Mucosa of rectum (tissue), 2 donors: ENCODE results near the gene EFNA5.

Experiments
- H3K27ac ChIP-seq, 2 donors: one replicate each; pipeline ENCODE4 v1.7.0; 2013; ENCODE audit warnings: inconsistent platforms in 2 of 2, low read depth in 2 of 2, low read length in 2 of 2
- H3K27me3 ChIP-seq, 2 donors: one replicate each; pipeline ENCODE4 v1.7.0; 2013; ENCODE audit warnings: low read length in 2 of 2; ENCODE audit not compliant: control insufficient read depth in 2 of 2, insufficient read depth in 2 of 2
- H3K36me3 ChIP-seq, 2 donors: one replicate each; pipeline ENCODE4 v1.7.0; 2013; ENCODE audit warnings: low read length in 2 of 2; ENCODE audit not compliant: control insufficient read depth in 2 of 2, insufficient read depth in 2 of 2
- H3K4me1 ChIP-seq, 2 donors: one replicate each; pipeline ENCODE4 v1.7.0; 2013; ENCODE audit warnings: low read length in 2 of 2, mild to moderate bottlenecking in 1 of 2; ENCODE audit not compliant: control insufficient read depth in 2 of 2, insufficient read depth in 2 of 2
- H3K4me3 ChIP-seq, 2 donors: one replicate each; pipeline ENCODE4 v1.7.0; 2013; ENCODE audit warnings: low read length in 2 of 2
- H3K9ac ChIP-seq, 2 donors: one replicate each; pipeline ENCODE4 v1.7.0; 2013; ENCODE audit warnings: low read length in 2 of 2, low read depth in 1 of 2, mild to moderate bottlenecking in 1 of 2
- H3K9me3 ChIP-seq, 2 donors: one replicate each; pipeline ENCODE4 v1.7.0; 2013; ENCODE audit warnings: low read length in 2 of 2; ENCODE audit not compliant: control insufficient read depth in 2 of 2
- donor health status: healthy.
- donor health status: Normal muscosa, but diverticular disease.

Gene EFNA5

GRCh38 chr5:107665036-107665570 is 5.6 kb downstream of the EFNA5 start:
- no peaks in the 10 kb centered on the region for H3K36me3 ChIP-seq
- no peak overlapping the region for H3K4me3 ChIP-seq
- no peaks in the 10 kb centered on the region for H3K9me3 ChIP-seq
- no peak overlapping the region for H3K27ac ChIP-seq
- peaks cover 1 to 2% of the 10 kb centered on the region in 2 donors for H3K4me1 ChIP-seq
- H3K27me3 ChIP-seq: peaks cover 0 to 3% of the 10 kb centered on the region in 2 donors
- H3K9ac ChIP-seq: no peak overlapping the region

GRCh38 chr5:107663697-107664096 is 7.0 kb downstream of the EFNA5 start:
- Histone ChIP-seq H3K27me3 (peaks cover 0 to 2% of the 10 kb centered on the region in 2 donors), H3K4me1 (no peaks in the 10 kb centered on the region), H3K9ac (no peak overlapping the region), H3K9me3 (no peaks in the 10 kb centered on the region), H3K27ac (no peak overlapping the region), H3K4me3 (no peak overlapping the region), H3K36me3 (no peaks in the 10 kb centered on the region)

GRCh38 chr5:107661650-107662044 is 9.1 kb downstream of the EFNA5 start:
- Histone ChIP-seq H3K9me3 (no peaks in the 10 kb centered on the region), H3K9ac (no peak overlapping the region), H3K4me3 (no peak overlapping the region), H3K27ac (no peak overlapping the region), H3K27me3 (no peaks in the 10 kb centered on the region), H3K4me1 (no peaks in the 10 kb centered on the region), H3K36me3 (no peaks in the 10 kb centered on the region)

GRCh38 chr5:107661038-107661649 is 9.6 kb downstream of the EFNA5 start:
- Histone ChIP-seq H3K9me3 (no peaks in the 10 kb centered on the region), H3K4me3 (no peak overlapping the region), H3K27me3 (no peaks in the 10 kb centered on the region), H3K9ac (no peak overlapping the region), H3K36me3 (no peaks in the 10 kb centered on the region), H3K4me1 (no peaks in the 10 kb centered on the region), H3K27ac (no peak overlapping the region)

GRCh38 chr5:107658528-107658927 is 12.2 kb downstream of the EFNA5 start:
- no peak overlapping the region for H3K9ac ChIP-seq
- no peak overlapping the region for H3K27ac ChIP-seq
- H3K4me1 ChIP-seq: no peaks in the 10 kb centered on the region
- no peaks in the 10 kb centered on the region for H3K27me3 ChIP-seq
- no peaks in the 10 kb centered on the region for H3K36me3 ChIP-seq
- H3K4me3 ChIP-seq: no peak overlapping the region
- no peaks in the 10 kb centered on the region for H3K9me3 ChIP-seq

- H3K27me3 ChIP-seq: no peaks in the 10 kb centered on the region
- no peak overlapping the region for H3K4me3 ChIP-seq
- H3K36me3 ChIP-seq: no peaks in the 10 kb centered on the region
- no peak overlapping the region for H3K9ac ChIP-seq
- H3K4me1 ChIP-seq: no peaks in the 10 kb centered on the region
- H3K9me3 ChIP-seq: no peaks in the 10 kb centered on the region
- H3K27ac ChIP-seq: no peak overlapping the region
Observed at GRCh38 chr5:107655831-107656230, 14.9 kb downstream of the EFNA5 start.

- Histone ChIP-seq H3K9ac (no peak overlapping the region), H3K9me3 (no peaks in the 10 kb centered on the region), H3K4me1 (no peaks in the 10 kb centered on the region), H3K27ac (no peak overlapping the region), H3K27me3 (no peaks in the 10 kb centered on the region), H3K4me3 (no peak overlapping the region), H3K36me3 (no peaks in the 10 kb centered on the region)
Observed at GRCh38 chr5:107654827-107655226, 15.9 kb downstream of the EFNA5 start.

GRCh38 chr5:107653685-107654084 is 17.1 kb downstream of the EFNA5 start:
- H3K9ac ChIP-seq: no peak overlapping the region
- no peak overlapping the region for H3K27ac ChIP-seq
- no peak overlapping the region for H3K4me3 ChIP-seq
- H3K9me3 ChIP-seq: no peaks in the 10 kb centered on the region
- H3K27me3 ChIP-seq: no peaks in the 10 kb centered on the region
- no peaks in the 10 kb centered on the region for H3K36me3 ChIP-seq
- H3K4me1 ChIP-seq: no peaks in the 10 kb centered on the region

- H3K9me3 ChIP-seq: no peaks in the 10 kb centered on the region
- no peak overlapping the region for H3K27ac ChIP-seq
- H3K4me3 ChIP-seq: no peak overlapping the region
- H3K9ac ChIP-seq: no peak overlapping the region
- no peaks in the 10 kb centered on the region for H3K4me1 ChIP-seq
- no peaks in the 10 kb centered on the region for H3K36me3 ChIP-seq
- no peaks in the 10 kb centered on the region for H3K27me3 ChIP-seq
Observed at GRCh38 chr5:107652839-107653607, 17.7 kb downstream of the EFNA5 start.

- H3K4me1 ChIP-seq: no peaks in the 10 kb centered on the region
Observed at GRCh38 chr5:107652408-107652807, 18.3 kb downstream of the EFNA5 start.

More at GRCh38 chr5:107652408-107652807, 18.3 kb downstream of the EFNA5 start:
- no peaks in the 10 kb centered on the region for H3K27me3 ChIP-seq
- H3K27ac ChIP-seq: no peak overlapping the region
- no peaks in the 10 kb centered on the region for H3K9me3 ChIP-seq
- no peak overlapping the region for H3K4me3 ChIP-seq
- H3K36me3 ChIP-seq: no peaks in the 10 kb centered on the region
- H3K9ac ChIP-seq: no peak overlapping the region
